Stimulated activated naive CD4-positive, alpha-beta T cell treated with Interleukin-2 at 50 U/mL for 16 hours (primary cell): ENCODE data around the gene JAG1.
"Not testable (repeated sequence)": the region's sequence is repeated elsewhere in the genome, so short reads cannot be mapped to it uniquely, and the experiment has no call there.

Source experiments
- DNase-seq: peaks from one replicate; lab custom pipeline; 2025; lab: John Stamatoyannopoulos, UW

The JAG1 gene

DNA sequence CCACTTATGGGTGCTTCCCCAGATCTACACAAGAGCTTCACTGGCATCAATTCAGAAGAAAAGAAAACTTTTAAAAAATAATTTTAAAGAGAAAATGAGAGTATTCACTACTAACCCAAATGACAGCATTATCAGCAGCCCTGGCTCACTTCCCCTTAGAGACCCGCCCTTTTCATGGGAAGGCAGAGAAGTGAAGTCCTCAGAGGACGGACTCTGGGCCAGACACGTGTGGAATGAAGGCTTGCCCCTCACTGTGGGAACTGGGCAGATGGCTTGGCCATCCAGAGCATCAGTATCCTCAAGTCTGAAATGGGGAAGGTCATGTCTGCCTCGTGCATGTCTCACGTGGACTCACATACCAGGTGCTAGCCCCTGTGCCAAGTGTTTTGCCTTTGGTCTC is 63.5 kb downstream of the JAG1 start:
- DNase-seq: no peak

DNA sequence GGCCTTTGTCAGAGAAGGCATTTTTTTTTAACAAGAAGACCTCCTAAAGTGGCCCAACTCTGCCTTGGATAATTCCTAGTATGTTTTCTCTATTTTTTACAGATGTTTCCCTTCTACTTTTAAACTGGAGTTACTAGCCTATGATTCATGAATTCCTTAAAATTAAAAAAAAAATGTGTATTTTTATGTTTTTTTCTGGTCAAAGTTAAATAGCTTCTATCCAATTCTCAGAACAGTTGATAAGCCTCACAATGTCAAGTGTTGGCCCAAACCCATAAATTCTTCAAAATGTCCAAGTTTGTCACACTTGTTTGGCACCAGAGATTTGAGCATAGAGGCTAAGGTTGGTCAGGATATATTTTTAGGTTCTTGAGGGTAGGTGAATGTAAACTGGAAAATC is 64.0 kb downstream of the JAG1 start:
- DNase-seq: no peak

DNA sequence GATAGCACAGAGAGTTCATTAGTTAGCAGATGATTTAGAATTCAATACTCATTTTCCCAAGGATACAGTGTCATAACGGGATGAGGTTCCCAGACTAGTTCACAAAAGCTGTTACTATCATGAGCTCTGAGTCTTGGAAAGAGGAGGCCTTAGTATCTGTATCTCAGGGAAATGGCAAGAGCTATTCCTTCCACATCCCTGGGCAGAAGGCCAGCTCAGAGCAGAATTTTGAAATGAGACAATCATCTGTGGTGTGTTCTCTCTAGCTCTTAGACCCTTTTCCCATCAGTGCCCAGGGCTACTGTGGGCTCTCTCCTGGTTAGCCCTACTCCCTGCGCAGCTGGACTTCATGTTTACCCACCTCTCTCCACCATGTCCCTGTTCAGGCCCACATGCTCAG is 64.5 kb downstream of the JAG1 start:
- DNase-seq: no peak

DNA sequence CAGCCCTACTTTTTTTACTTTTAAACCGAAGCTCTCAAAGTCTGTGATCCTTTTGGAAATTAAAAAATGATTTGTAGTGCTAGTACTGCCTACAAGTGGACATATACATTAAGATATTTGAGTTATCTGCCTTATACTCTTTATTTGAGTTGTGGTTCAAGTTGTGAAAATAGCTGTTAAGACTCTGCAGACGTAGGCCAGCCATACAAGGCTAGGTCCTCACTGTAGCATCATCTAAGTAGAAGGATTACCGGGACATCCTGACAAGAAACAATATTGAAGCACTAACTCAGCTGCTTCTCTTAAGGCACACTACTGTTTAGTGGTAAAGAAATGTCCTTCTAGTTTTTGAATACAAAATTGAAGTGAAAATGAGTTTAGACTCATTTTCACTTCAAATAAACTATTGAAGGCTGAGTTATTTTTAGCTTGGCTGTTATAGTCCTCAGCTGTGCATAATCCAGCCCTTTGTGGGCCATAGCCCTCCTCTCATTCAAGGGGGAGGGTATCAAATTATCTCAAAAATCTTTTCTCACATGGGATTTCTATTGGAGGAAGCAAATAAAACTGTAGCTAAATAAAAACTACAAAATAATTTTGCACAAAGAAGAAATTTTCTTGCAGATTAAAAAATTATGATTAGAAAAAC is 68.1 kb downstream of the JAG1 start:
- DNase-seq: no peak

DNA sequence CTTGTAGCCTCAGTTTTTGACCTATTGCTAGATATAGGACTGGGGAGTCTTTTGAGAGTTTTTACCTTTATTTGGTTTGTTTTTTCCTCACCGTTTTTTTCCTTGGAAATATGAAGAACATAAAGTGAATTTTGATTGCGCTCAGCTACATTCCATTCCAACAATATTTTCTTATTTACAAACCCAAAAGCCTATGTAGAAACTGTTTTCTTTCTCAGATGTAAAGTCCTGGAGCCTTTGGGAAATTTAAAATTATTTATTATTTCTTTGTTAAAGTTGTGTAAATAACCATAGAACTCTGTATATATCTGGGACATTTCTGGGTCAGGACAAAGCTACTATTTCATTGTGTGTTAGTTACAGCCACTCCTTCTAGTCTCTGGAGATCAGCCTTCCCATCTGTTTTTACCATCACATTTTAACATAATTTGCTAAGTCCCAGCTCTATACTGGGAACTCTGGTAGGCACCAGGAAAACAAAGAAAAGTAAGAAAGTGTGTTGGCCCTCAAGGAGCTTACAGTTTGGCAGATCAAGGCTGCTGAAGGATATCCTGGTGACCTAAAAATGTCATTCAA is 68.8 kb downstream of the JAG1 start:
- DNase-seq: no peak

DNA sequence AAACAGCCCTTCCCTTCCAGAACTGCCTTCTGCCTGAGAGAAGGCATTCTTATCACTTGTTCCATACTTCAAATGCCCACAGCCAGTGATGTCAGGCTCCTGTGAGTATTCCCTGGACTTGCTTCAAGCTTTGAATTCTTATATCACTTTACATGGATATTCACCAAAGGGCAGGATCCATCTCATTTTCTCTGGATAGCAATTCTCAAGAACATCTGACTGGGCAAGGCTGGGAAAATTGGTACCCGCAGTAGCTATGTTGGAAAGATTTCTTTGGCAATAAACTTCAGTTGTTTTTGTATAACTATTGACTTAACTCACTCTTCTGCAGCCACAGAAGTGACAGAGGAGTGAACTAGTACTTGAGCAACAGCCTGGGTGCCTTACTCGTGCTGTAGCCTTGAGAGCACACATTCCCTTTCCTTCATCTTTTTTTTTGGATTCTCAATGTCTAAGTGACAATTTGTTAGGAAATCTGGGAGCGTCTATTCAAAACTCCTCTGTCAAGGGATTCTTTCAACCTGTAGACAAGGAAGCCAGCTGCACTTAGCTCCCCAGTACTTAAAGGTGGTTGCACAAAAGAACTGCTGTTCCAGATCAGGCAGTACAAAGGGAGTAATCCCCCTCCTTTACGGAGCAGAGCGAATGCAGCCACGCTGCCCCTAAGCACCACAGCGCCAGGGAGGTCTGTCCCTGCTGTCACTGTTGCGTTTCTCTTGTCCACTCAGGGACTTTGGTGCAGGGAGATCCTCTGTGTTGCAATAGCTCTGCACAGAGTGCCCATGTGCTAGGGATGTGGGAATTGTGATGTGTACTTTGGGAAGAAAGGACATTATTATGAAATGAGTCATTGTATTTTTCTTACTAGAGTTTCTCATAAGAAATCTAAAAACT is 69.6 kb downstream of the JAG1 start:
- DNase-seq: no peak

DNA sequence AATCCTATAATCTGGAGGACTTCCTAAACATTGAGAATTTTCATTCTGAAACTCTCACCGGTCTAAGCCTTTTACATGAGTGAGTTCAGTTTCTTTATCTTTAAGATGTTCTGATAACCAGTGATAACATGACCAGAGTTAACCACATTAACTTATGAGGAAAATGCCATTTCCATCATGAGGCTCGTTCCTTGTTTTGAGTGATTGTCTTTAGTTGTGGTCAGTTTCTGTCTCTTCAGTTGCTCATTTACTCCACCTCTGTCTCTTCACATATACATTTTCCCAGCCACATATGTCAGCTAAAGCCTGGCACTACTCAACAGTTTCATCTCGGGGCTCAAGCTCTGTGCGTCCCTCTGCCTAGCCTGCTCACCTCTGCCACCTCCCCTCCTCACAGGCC is 70.4 kb downstream of the JAG1 start:
- DNase-seq: no peak

DNA sequence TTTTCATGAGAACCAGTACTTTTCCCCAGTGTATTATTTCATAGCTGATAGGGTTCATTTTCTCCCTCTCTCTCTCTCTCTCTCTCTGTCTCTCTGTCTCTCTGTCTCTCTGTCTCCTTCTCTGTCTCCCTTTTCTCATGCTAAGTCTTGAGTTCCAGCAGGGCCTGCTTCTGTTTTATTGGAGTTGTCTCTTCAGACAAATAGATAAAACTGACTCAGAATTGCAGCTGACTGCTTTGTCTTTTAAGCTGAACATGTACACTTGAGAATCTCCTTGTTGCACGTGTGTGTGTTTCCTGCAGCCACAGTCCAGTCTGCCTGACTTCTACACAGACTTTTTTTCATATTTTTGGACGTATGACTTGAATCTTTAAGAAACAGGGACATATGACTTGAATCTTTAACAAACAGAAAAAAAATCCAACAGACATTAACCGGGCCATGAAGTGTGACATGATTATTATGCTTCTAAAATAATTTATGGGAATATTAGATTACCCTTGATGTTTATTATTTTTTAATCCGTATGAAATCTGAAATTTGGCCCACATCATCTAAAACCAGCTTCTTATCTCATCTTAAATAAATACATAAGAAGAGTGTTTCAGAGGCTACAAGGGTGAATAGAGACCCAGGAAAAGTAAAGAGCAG is 71.5 kb downstream of the JAG1 start:
- no peak for DNase-seq

DNA sequence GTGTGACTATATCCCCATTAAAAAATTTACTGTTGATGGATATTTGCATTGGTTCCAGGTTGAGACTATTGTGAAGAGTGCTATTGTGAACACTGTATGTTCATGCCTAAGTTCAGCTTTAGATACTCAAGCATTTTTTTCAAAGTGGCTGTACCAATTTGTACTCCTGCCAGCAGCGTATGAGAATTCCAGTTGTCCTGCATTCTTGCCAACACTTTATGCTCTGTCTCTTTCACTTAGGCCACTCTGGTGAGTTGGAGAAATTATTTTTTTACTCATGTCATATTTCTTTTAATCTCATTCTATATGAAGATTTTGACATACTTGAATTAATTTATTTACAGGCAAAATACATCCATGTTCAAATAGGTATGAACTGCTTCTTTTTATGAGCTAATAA is 76.2 kb downstream of the JAG1 start:
- DNase-seq: no peak

DNA sequence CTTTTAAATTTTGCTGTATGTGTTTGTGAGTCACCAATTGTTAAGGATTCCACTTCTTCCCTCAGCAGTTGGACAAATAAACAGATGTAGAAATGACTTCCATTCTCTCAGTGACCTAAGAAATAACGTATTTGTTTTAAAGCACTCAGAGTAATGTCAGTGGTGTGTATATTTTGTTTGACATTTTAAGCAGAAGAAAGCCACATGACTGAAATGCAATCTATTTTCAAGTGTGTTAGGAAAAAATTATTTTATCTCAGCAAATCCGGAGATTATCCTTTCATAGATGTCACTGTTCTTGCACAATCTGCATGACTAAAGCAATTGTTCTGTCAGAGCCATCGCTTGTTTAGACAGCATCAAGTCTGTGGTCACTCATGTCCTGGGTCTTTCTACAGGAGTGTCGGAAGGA is 77.1 kb downstream of the JAG1 start:
- no peak for DNase-seq

DNA sequence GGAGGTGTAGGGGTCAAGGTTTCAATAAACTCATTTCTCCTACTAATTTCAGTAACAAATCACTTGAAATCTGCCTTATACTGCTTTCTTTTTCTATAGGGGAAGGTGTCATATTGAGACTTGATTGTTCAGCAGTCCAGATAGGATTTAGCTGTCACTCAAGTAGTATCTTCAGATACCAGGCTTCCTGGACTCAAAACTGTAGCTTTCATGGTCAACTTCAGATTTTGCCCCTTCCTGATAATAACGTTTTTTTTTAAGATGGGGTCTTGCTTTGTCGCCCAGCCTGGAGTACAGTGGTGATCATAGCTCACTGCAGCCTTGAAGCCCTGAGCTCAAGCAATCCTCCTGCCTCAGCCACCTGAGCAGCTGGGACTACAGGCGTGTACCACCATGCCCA is 77.8 kb downstream of the JAG1 start:
- no peak for DNase-seq

DNA sequence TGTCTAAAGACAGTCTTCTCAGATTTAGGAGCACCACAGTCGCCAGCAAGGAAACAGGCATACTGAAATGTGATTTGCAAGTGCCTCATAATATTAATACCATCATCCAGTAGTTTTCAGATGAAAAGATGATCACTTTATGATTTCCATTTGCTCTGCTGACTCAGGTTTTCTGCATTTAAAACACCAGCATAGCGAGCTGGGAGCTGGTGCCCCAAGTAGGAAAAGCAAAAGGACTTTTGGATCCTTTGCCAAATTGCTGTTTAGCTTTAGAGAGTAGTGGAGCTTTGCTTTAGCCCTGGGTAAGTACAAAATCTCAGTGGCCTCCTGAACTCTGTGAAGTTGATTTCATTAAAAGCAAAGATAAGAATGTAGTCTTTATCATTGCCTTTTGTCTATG is 78.5 kb downstream of the JAG1 start:
- no peak for DNase-seq

DNA sequence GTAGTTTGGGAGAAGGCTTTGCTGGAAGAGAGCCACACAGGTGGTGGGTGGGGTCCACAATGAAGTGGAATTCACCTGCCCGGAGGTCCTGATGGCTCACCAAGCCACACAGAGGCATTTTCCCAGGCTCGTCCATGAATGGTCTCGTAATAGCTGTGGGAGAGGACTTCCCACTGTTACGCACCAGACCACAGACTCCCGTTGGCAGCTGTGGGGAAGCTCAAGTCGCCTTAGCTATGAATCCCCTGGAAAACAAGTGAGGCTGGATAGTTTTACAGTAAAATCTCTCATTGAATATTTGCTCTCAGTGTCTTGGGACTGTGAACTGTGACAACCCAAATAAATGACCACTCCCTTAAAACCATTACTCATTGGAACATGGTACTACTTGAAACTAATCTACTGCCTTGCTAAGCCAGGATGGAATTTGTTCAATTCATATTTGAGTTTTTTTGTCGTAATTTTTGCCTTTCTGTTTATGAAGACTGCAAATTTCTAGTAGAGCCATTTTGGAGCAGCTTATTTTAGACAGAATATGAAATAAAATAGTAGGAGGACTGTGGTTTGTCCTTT is 79.4 kb downstream of the JAG1 start:
- DNase-seq: no peak

DNA sequence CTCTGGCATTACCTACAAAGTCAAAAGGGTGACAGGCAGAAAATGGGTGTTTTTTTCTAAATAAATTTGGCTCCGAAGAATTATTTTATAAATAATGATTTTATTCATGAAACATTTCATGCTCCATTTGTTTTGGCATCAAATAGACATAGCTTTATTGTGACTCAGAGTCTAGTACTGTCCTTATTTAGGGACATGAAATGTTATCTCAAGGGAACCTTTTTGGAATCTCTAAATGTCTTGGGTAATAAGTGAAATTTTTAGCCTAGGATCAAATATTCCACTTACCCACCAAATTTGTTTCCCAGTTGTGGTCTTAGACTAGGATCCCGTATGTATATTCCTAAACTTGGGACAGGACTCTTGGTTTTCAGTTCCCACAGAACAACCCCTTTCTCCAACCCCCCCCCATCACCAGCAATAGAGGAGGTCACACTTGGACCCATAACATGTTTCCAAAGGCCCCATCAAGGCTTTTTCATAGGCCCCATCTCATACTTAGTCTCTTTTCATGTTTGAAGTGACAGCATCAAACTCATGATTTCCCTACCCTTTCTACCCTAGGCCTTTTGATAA is 81.8 kb downstream of the JAG1 start:
- no peak for DNase-seq

DNA sequence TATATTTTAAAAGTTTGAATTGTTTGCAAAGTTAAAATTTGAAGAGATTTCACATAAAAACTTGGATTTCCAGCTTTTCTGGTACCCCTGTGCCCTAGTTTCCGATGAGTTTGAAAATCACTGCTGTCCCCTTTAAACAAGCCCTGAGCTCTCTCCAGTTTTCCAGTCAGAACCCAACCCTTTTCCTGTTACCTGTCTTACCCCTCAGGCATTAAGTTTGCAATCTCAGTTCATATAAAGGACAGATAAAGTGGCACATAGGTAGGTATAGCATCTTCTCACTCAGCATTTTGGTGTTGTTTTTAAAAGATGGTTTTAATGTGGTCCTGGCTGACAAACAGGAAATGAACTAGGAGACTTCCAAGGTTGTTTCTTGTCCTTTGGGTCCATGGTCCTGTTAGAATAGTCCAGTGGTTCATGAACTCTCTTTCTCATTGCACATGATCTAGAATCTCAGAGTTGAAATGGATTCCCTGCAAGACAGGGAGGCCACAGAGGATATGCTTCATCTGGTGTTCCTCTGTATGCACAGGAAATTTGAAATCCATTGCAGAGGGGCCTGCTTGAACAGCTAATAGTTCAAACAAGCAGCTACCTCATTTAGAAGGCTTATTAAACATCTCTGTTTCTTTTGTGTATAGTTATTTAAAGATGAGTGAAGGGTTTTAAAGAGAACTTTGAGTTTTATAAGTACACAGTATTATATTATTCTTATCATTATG is 82.7 kb downstream of the JAG1 start:
- no peak for DNase-seq

DNA sequence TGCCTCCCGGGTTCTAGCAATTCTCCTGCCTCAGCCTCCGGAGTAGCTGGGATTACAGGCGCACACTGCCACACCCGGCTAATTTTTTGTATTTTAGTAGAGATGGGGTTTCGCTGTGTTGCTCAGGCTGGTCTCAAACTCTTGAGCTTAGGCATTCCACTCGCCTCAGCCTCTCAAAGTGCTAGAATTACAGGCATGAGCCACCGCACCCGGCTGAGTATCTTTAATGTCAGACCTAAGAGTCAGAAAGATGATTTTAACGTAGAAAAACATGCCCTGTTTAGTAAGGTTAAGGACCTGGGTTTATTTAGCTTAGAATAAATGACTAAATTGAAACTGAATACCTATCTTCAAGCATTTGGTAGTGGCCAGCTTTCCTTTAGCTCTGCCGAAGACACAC is 83.4 kb downstream of the JAG1 start:
- not testable (repeated sequence) for DNase-seq
